ENCODE data around the gene ROBO1.

Gene ROBO1

DNA sequence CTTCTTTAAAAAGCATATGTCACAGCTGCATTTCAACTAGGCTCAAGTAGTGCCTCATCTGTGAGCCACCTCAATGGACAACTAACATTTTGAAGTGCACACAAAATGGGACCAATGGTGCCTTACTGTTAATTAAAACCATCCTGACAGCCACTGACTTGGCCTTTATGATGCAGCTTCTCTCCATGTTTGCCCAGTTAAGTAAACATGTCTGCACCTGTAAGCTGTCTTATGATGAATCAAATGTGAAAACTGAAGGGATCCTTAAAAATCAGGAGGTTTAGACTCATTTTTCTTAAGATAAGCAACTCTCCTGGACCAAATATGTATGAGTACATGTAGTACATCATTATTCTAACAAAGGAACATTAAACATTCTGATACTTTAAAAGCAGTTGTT lies 861.6 kb downstream of the ROBO1 start:
- TF ChIP-seq ZFX (IDR thresholded peaks at IDR 0.05), result no peak
- TF ChIP-seq, protein P1, sequence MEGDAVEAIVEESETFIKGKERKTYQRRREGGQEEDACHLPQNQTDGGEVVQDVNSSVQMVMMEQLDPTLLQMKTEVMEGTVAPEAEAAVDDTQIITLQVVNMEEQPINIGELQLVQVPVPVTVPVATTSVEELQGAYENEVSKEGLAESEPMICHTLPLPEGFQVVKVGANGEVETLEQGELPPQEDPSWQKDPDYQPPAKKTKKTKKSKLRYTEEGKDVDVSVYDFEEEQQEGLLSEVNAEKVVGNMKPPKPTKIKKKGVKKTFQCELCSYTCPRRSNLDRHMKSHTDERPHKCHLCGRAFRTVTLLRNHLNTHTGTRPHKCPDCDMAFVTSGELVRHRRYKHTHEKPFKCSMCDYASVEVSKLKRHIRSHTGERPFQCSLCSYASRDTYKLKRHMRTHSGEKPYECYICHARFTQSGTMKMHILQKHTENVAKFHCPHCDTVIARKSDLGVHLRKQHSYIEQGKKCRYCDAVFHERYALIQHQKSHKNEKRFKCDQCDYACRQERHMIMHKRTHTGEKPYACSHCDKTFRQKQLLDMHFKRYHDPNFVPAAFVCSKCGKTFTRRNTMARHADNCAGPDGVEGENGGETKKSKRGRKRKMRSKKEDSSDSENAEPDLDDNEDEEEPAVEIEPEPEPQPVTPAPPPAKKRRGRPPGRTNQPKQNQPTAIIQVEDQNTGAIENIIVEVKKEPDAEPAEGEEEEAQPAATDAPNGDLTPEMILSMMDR (conservative IDR thresholded peaks at IDR 0.05), result no peak

GRCh38 chr3:78905700-78906099 lies 862.1 kb downstream of the ROBO1 start:
- H3K27ac ChIP-seq, result no peak overlapping the region
- no peak for TF ChIP-seq ZFX (IDR thresholded peaks at IDR 0.05)
- TF ChIP-seq, protein P1 (conservative IDR thresholded peaks at IDR 0.05), result no peak

More for the DNA sequence above, 861.6 kb downstream of the ROBO1 start:
- H3K27ac ChIP-seq, result no peak overlapping the region

DNA sequence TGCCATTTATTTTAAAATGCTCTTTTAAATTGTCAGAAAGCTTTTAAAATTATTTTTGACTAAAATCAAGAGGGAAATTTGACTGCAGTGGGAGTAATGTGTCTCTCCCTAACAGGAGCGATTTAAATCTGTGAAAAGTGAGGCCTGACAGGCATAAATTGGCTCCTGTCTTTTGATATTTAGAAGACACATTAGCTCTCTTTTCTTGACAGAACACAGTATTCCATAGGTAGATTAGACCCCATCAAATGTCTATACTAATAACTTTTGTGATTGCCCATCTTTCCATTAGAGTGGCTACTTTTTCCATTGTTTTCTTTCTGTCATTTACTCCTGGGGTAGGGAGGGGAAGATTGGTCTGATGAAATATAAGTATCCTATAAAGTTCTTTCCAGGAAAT lies 866.3 kb downstream of the ROBO1 start:
- no peak for TF ChIP-seq ZFX (IDR thresholded peaks at IDR 0.05)
- TF ChIP-seq, protein P1 (conservative IDR thresholded peaks at IDR 0.05), result no peak
- no peak overlapping the region for H3K27ac ChIP-seq

- no peak overlapping the region for H3K27ac ChIP-seq
- TF ChIP-seq, protein P1 (conservative IDR thresholded peaks at IDR 0.05), result no peak
- TF ChIP-seq ZFX (IDR thresholded peaks at IDR 0.05), result no peak
Observed at GRCh38 chr3:78900880-78901279, 866.9 kb downstream of the ROBO1 start.

DNA sequence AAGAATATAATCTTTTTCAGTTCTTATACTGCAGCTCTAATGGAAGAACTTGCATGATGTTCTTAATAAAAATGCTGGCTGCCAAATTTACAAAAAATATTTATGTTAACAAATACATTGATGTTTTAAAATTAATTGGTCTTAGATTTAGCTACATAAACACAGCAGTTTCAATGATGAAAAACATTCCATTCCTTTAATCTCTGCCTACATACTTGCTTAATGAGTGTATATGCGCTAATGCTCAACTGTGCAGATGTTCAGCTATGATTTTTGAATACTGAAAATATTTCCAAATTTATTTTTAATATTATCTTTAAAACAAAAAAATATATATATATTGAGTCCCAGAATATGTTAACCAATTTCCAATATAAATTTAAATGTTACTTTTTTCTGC lies 867.4 kb downstream of the ROBO1 start:
- TF ChIP-seq, protein P1 (conservative IDR thresholded peaks at IDR 0.05), result no peak
- TF ChIP-seq ZFX (IDR thresholded peaks at IDR 0.05), result no peak
- H3K27ac ChIP-seq, result no peak overlapping the region

DNA sequence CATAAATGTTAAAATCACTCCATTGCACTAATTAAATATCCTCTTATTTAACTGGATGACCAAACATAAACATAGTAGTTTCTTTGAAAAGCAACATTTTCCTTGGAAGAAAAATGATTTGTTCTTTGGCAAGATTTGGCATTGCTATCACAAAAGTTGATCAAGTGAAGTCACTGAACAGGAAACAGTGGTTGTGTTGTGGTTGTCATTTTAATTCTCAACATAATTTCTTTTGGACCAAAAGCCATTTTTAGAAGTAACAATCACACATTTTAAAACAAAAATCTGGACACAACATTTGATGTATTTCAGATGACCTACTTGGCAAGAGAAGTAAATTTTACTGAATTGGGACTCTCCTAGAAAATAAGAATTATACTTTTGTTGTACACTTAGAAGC lies 872.3 kb downstream of the ROBO1 start:
- no peak overlapping the region for H3K27ac ChIP-seq
- TF ChIP-seq ZFX (IDR thresholded peaks at IDR 0.05), result no peak
- TF ChIP-seq, protein P1 (conservative IDR thresholded peaks at IDR 0.05), result no peak

GRCh38 chr3:78894787-78895186 lies 873.0 kb downstream of the ROBO1 start:
- no peak for TF ChIP-seq ZFX (IDR thresholded peaks at IDR 0.05)
- TF ChIP-seq, protein P1 (conservative IDR thresholded peaks at IDR 0.05), result no peak
- H3K27ac ChIP-seq, result no peak overlapping the region
